Activated naive CD4-positive, alpha-beta T cell treated with anti-CD3 and anti-CD28 coated beads, Interleukin-2, amount 10 ng/mL, durations not matched to agents 7 days and 5 days (primary cell): ENCODE measurements around the gene MLKL.

Experiments used
- CTCF ChIA-PET: fragments of 350-600 bp; sonication (Branson Sonifier 250); formaldehyde crosslinking; loops from one replicate; lab custom pipeline; 2021; ENCODE audit warnings: antibody characterized with exemption; lab: Charles Lee
- DNase-seq: peaks from one replicate; pipeline ENCODE4 v3.0.0-alpha.2; 2020
- H3K27ac Mint-ChIP-seq: one replicate; pipeline ENCODE4 v1.8.0; 2021; ENCODE audit warnings: mild to moderate bottlenecking, moderate library complexity, mixed read lengths
- H3K27me3 Mint-ChIP-seq: one replicate; pipeline ENCODE4 v1.8.0; 2021; ENCODE audit warnings: mild to moderate bottlenecking, mixed read lengths
- H3K36me3 Mint-ChIP-seq: one replicate; pipeline ENCODE4 v1.8.0; 2021; ENCODE audit warnings: mixed read lengths
- H3K4me1 Mint-ChIP-seq: one replicate; pipeline ENCODE4 v1.8.0; 2021; ENCODE audit warnings: mixed read lengths
- H3K4me3 Mint-ChIP-seq: one replicate; pipeline ENCODE4 v1.8.0; 2021; ENCODE audit warnings: mild to moderate bottlenecking, moderate library complexity, mixed read lengths
- H3K9me3 Mint-ChIP-seq: one replicate; pipeline ENCODE4 v1.8.0; 2021; ENCODE audit warnings: mixed read lengths

The MLKL gene

DNA sequence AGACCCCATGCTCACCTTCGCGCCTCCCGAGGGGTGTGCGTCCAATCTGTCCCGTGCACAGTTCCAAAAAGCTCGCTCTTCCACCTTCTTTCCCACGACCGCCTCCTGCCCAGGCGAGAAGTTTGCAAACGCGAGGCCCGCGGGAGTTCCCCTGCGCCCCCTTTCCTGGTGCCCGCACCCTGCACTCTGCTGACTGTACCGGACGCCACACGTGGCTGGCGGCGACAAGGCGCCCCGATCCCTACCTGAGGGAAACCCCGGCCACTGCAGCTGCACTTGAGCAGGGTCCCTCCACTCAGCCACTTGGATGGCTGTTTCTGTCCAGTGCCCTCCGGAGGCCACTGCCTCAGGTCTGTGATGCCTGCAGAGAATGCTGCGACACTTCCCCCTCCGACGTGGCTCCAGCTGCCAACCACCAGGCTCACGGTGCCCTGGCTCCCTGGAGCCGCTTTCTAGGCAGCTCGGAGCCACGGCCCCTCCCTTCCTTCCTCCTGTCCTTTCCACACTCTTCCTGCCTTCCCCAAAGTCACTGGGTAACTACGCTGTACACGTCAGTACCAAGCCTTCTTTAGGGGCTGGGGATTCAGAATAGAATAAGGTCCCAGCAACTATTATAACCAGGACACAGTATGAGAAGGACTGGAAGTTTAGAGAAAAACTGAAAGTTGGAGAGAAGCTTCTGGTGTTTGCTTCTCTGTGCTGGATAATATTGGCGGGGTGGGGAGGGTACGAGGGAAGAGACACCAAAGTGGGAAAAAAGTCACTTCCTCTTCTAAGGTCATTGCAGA is at the start of gene MLKL:
MLKL (minus strand) TSS at position 425 of the 788 bp plus-strand sequence. CDS start 5,105 bp downstream, outside the sequence.
- Mint-ChIP-seq H3K27ac (peak within 1 kb of the TSS; percentile 94), H3K36me3 (peaks cover 15% of the 10 kb centered on the region), H3K4me3 (peak within 1 kb of the TSS; percentile 92), H3K9me3 (no peaks in the 10 kb centered on the region), H3K4me1 (peaks cover 69% of the 10 kb centered on the region), H3K27me3 (no peaks in the 10 kb centered on the region)
- peak; percentile 68 for DNase-seq
- CTCF ChIA-PET, result interaction anchor here (0.6 to 2.3 kb wide), 4 partner anchors 10 to 390 kb away, joined by 3 to 19 read pairs (median 5); partner anchors contain the start of gene RFWD3

DNA sequence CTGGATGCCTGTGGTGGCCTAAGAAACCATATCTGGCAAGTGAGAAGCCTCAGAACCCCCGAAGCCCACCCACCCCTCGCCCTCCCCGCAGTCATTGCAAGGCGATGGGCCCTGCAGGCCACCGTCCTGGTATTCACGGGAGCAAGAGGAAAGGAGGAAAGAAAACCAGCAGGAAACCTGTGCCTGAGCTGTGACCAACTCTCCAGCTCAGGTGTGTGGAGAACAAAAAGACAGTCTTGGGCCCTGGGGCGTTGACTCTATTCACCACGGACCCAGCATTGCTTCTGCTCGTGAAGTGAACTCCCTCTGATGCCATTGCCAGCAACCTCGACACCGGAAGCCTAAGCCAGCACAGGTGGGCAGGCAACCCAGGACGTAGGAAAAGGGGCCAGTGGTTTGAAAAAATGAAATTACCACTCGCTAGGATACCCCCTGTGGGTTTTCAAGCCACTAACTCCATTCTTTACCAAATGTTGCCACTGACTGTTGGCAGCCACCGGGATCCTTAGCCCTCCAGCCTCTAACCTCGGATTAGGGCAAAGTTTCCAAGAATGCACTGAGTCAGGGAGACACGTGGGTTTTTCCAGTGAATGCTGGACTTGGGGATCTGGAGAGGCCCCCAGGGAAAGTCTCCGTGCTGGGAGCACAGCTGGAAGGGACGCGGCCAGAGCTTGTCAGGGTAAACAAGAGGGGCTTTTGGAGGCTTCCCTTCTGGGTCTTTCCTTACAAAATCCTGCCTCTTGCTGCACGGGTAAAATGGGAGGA is 48.8 kb upstream of the MLKL start:
- DNase-seq, result no peak
- CTCF ChIA-PET, result interaction anchor here (0.9 kb wide), 1 partner anchor 113 kb away, joined by 3 read pairs; no protein-coding TSS in a partner anchor

GRCh38 chr16:74748616-74749026 is 48.0 kb upstream of the MLKL start:
- no peaks in the 10 kb centered on the region for H3K9me3 Mint-ChIP-seq
- CTCF ChIA-PET, result no interaction called here
- no peaks in the 10 kb centered on the region for H3K36me3 Mint-ChIP-seq
- no peak for DNase-seq
- H3K4me1 Mint-ChIP-seq, result no peaks in the 10 kb centered on the region
- no peak overlapping the region for H3K4me3 Mint-ChIP-seq
- H3K27me3 Mint-ChIP-seq, result peaks cover 4% of the 10 kb centered on the region
- H3K27ac Mint-ChIP-seq, result no peak overlapping the region

More for the DNA sequence above, 48.8 kb upstream of the MLKL start:
- Mint-ChIP-seq H3K9me3 (no peaks in the 10 kb centered on the region), H3K4me3 (no peak overlapping the region), H3K4me1 (no peaks in the 10 kb centered on the region), H3K27me3 (peaks cover 4% of the 10 kb centered on the region), H3K36me3 (no peaks in the 10 kb centered on the region), H3K27ac (no peak overlapping the region)

GRCh38 chr16:74747716-74748615 is 47.3 kb upstream of the MLKL start:
- Mint-ChIP-seq H3K4me3 (no peak overlapping the region), H3K36me3 (no peaks in the 10 kb centered on the region), H3K27ac (no peak overlapping the region), H3K27me3 (peaks cover 4% of the 10 kb centered on the region), H3K9me3 (no peaks in the 10 kb centered on the region), H3K4me1 (no peaks in the 10 kb centered on the region)
- CTCF ChIA-PET, result no interaction called here
- no peak for DNase-seq

GRCh38 chr16:74745926-74746325 is 45.3 kb upstream of the MLKL start:
- no peak for DNase-seq
- no peak overlapping the region for H3K4me3 Mint-ChIP-seq
- peaks cover 4% of the 10 kb centered on the region for H3K27me3 Mint-ChIP-seq
- no peaks in the 10 kb centered on the region for H3K36me3 Mint-ChIP-seq
- H3K4me1 Mint-ChIP-seq, result no peaks in the 10 kb centered on the region
- CTCF ChIA-PET, result no interaction called here
- H3K9me3 Mint-ChIP-seq, result no peaks in the 10 kb centered on the region
- H3K27ac Mint-ChIP-seq, result no peak overlapping the region

DNA sequence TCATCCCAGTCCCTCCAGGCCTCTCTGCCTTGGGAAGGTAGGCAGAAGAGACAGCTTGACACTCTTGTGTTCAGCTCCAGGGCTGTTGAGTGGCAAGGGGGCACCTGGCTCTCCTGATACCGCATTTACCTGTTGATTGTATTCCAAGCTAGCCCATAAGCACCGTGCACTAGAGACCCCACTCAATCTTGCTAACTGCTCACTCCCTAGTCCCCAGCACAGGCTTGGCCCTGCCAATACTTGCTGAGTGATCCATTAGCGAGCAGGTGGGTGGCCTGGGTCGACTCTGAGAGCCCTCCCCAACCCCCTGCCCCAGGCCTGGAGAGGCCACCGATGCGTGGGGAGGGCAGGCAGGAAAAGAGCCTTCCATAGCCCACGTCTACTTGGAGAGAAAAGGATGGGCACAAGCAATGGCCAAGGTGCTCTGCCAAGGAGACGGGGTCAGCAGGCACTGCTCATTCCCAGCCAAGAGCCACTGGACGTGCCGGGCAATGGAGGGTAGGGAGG is 44.5 kb upstream of the MLKL start:
- CTCF ChIA-PET, result interaction anchor here (0.6 kb wide), 1 partner anchor 31 kb away, joined by 3 read pairs; no protein-coding TSS in a partner anchor
- Mint-ChIP-seq H3K4me1 (no peaks in the 10 kb centered on the region), H3K27me3 (peaks cover 4% of the 10 kb centered on the region), H3K4me3 (no peak overlapping the region), H3K36me3 (no peaks in the 10 kb centered on the region), H3K9me3 (no peaks in the 10 kb centered on the region), H3K27ac (no peak overlapping the region)
- DNase-seq, result no peak

GRCh38 chr16:74744566-74744965 is 43.9 kb upstream of the MLKL start:
- Mint-ChIP-seq H3K4me1 (no peaks in the 10 kb centered on the region), H3K4me3 (no peak overlapping the region), H3K27me3 (peaks cover 8% of the 10 kb centered on the region), H3K27ac (no peak overlapping the region), H3K36me3 (no peaks in the 10 kb centered on the region), H3K9me3 (no peaks in the 10 kb centered on the region)
- DNase-seq, result no peak
- CTCF ChIA-PET, result interaction anchor here (0.6 kb wide), 1 partner anchor 30 kb away, joined by 3 read pairs; no protein-coding TSS in a partner anchor

GRCh38 chr16:74743668-74744299 is 43.1 kb upstream of the MLKL start:
- peaks cover 11% of the 10 kb centered on the region for H3K27me3 Mint-ChIP-seq
- H3K9me3 Mint-ChIP-seq, result no peaks in the 10 kb centered on the region
- no peaks in the 10 kb centered on the region for H3K4me1 Mint-ChIP-seq
- DNase-seq, result no peak
- H3K36me3 Mint-ChIP-seq, result no peaks in the 10 kb centered on the region
- CTCF ChIA-PET, result no interaction called here
- no peak overlapping the region for H3K27ac Mint-ChIP-seq
- no peak overlapping the region for H3K4me3 Mint-ChIP-seq

DNA sequence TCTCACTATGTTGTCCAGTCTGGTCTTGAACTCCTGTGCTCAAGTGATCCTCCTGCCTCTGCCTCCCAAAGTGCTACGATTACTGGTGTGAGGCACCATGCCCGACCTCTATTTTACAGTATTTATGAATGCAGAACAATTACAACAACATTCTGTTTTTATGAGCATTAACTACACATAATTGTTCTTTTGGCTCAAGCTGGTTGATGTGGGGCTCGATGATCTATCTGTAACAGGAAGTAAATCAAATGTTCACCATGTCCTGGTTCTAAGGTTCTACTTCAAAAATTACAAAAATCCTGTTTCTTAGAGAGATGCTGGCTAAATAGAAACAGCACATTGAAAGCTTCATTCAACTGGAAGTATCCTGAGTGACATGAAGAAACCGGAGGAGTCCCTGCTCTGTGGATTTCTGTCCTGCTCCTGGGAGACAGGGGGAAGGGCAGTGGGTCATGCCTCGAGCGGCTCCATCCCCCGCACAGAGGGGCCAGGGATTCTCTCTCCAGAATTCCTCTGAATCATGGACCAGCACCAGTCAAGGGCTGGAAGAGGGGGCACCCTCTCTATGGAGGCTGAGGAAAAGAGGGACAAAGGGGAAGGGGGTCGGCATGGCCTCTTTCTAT is 42.5 kb upstream of the MLKL start:
- no peaks in the 10 kb centered on the region for H3K9me3 Mint-ChIP-seq
- no peaks in the 10 kb centered on the region for H3K4me1 Mint-ChIP-seq
- H3K27me3 Mint-ChIP-seq, result peaks cover 15% of the 10 kb centered on the region
- H3K27ac Mint-ChIP-seq, result no peak overlapping the region
- CTCF ChIA-PET, result no interaction called here
- no peak overlapping the region for H3K4me3 Mint-ChIP-seq
- no peaks in the 10 kb centered on the region for H3K36me3 Mint-ChIP-seq
- DNase-seq, result no peak

GRCh38 chr16:74742051-74742481 is 41.4 kb upstream of the MLKL start:
- Mint-ChIP-seq H3K36me3 (no peaks in the 10 kb centered on the region), H3K27ac (no peak overlapping the region), H3K9me3 (no peaks in the 10 kb centered on the region), H3K4me1 (no peaks in the 10 kb centered on the region), H3K4me3 (no peak overlapping the region), H3K27me3 (peaks cover 23% of the 10 kb centered on the region)
- no peak for DNase-seq
- CTCF ChIA-PET, result no interaction called here

DNA sequence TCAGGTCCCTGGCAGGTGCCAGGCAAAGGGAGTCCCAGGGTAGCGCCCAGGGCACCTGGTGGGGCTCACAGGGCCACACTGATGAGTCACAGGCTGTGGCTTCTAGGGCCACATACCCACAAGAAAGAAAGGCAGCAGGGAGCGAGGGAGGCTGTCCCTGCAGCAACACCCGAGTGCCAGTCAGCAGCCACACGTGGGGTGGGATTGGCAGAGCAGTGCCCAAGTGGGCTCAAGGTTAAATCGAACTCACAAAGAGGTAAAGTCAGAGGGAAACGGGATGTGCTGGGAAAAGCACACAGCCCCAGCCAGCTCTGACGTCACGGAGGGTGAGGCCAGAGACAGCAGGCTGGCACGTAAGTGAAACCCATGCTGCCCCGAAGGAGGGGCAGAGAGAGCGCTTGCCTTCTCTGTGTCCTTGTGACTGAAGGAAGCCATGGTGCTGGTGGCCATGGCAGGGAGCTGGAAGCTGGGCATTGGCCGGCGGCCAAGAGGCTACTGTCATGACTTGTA is 40.2 kb upstream of the MLKL start:
- DNase-seq, result no peak
- no peak overlapping the region for H3K27ac Mint-ChIP-seq
- H3K9me3 Mint-ChIP-seq, result no peaks in the 10 kb centered on the region

GRCh38 chr16:74739275-74739674 is 38.6 kb upstream of the MLKL start:
- Mint-ChIP-seq H3K4me3 (no peak overlapping the region), H3K9me3 (no peaks in the 10 kb centered on the region), H3K27ac (no peak overlapping the region), H3K36me3 (no peaks in the 10 kb centered on the region), H3K27me3 (peaks cover 27% of the 10 kb centered on the region), H3K4me1 (no peaks in the 10 kb centered on the region)
- CTCF ChIA-PET, result no interaction called here
- no peak for DNase-seq

More for the DNA sequence above, 40.2 kb upstream of the MLKL start:
- Mint-ChIP-seq H3K36me3 (no peaks in the 10 kb centered on the region), H3K4me3 (no peak overlapping the region), H3K4me1 (no peaks in the 10 kb centered on the region), H3K27me3 (peaks cover 23% of the 10 kb centered on the region)
- CTCF ChIA-PET, result interaction anchor here (1.0 kb wide), 1 partner anchor 14 kb away, joined by 3 read pairs; no protein-coding TSS in a partner anchor

- CTCF ChIA-PET, result no interaction called here
- H3K4me1 Mint-ChIP-seq, result no peaks in the 10 kb centered on the region
- peaks cover 27% of the 10 kb centered on the region for H3K27me3 Mint-ChIP-seq
- no peak overlapping the region for H3K4me3 Mint-ChIP-seq
- H3K36me3 Mint-ChIP-seq, result no peaks in the 10 kb centered on the region
- no peaks in the 10 kb centered on the region for H3K9me3 Mint-ChIP-seq
- no peak overlapping the region for H3K27ac Mint-ChIP-seq
- DNase-seq, result no peak
These were observed 38.2 kb upstream of the MLKL start for GRCh38 chr16:74738816-74739215.
